Activated CD8-positive, alpha-beta memory T cell treated with anti-CD3 and anti-CD28 coated beads, Interleukin-2, amount 50 U/mL, for 48 hours (primary cell): ENCODE results near the gene KCNJ6.

ENCODE experiments used
- DNase-seq: peaks from one replicate; pipeline ENCODE4 v3.0.0-alpha.2; 2020

Gene KCNJ6

GRCh38 chr21:37862536-37862935 is 53.7 kb downstream of the KCNJ6 start:
- no peak for DNase-seq

GRCh38 chr21:37861561-37861960 is 54.7 kb downstream of the KCNJ6 start:
- no peak for DNase-seq

DNA sequence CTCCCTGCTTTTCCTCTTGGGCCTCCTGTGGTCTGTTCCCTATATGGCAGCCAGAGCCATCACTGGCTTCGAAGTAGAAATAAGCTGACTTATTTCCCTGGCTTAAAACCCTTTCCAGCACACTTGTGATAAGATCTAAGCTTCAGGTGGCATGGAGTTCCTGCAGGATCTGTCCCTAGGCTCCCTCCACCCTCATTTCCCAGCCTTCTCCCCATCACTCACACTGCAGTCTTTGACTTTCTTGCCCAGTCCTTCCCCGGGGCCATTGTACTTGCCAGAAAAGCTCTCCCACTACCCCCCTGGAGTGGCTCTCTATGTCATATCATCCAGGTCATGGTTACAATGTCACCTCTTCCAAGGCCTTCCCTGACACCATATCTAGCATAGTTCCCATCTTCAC is 55.8 kb downstream of the KCNJ6 start:
- DNase-seq, result no peak

DNA sequence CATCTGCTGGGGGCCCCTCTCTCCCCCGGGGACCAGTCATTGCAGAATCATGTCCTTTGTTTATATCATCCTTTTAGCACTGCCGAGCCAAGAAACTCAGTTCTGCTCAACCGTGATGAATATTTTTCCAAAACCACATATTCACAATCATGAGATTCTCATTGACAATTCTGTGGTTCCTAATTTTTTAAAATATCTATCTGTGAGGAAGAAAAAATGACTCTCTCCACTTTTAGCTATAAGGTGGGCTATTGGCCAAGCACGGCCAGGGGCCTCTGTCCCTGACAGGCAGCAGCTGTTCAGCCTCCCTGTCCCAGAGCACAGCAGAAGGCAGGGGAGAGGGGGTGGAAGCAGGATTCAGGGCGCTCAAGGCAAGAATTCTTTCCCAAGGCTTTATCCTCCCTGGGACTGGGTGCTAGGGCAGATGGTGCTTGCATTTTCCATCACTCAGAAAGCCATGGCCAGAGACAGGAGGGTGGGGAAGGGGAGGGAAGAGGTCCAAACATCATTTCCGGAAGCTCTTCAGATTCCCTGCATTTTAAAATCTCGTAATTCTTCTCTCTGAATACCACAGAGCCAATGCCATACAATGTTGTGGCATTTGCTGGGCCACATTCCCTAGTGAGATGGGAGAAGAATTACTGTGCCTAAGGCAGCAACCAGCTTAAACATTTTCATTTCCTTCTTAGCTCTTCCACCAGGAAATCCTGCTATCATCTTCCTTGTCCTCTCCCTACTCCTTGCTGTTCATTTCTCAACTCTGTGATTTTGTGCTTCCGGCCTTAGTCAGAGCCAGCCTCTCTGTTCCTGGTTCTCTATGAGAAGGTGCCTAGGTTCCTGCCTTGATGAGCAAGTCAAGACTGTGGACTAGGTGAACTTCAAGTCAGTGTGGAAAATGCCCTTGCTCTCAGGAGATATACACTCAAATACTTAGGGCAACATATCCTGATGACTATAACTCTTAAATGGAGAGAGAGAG is 60.3 kb downstream of the KCNJ6 start:
- no peak for DNase-seq

DNA sequence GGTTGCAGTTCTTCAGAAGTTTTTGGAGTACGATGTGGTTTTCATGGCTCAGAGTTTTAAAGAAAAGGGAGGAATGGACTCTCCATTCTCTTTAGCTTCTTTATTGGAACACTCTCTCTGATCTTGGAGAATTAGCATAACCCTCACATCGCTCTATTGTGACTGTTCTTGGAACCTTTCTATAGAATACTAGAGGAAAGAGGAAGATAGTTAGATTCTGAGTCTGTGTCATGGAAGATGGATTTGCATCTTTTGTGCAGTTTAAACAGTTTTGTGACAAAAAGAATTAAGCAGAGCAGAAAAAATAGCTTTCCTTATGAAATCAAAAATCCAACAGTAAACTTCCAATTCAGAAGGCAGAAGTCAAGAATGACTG is 61.0 kb downstream of the KCNJ6 start:
- DNase-seq, result no peak

GRCh38 chr21:37849506-37850102 is 66.7 kb downstream of the KCNJ6 start:
- no peak for DNase-seq

- DNase-seq, result no peak
Observed at GRCh38 chr21:37848721-37849490, 67.4 kb downstream of the KCNJ6 start.

DNA sequence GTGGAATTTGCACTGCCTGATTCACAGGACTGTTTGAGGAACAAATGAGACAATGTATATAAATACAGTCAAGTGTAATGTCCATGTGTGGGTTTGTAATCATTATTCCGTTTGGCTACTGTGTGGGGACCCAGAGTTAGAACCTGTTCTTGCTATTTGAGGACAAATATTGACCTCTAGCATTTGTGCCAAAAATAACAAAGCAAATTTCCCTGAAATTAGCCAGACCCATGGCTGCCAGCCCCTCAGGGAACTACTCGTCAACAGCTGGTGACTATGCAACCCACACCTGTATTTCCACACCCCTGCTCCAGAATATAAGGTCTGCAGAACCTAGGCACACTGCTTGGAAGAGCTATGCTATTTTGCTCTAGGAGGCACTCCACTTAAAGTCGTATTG is 70.7 kb downstream of the KCNJ6 start:
- DNase-seq, result no peak

GRCh38 chr21:37843191-37843590 is 73.1 kb downstream of the KCNJ6 start:
- no peak for DNase-seq

- DNase-seq, result no peak
Observed at GRCh38 chr21:37842163-37842919, 73.9 kb downstream of the KCNJ6 start.

DNA sequence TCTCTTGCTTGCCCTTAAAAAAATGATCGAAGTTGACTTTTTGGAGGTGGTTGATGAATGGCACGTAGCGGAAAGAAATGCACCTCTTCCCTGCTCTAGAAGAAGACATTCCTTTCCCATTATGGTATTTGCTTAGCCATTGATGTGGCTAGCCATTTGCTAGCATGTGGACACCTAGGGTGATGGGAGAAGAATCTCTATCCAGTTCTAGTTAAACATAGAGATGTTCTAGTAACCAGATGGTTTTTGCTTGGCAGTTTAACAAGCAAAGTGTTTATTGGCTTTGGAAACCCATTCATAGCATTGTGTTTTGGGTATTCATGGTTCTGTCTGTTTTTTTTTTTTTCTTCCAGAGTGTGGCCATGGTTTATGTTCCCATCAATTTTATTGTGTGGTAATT is 78.9 kb downstream of the KCNJ6 start:
- DNase-seq, result no peak

DNA sequence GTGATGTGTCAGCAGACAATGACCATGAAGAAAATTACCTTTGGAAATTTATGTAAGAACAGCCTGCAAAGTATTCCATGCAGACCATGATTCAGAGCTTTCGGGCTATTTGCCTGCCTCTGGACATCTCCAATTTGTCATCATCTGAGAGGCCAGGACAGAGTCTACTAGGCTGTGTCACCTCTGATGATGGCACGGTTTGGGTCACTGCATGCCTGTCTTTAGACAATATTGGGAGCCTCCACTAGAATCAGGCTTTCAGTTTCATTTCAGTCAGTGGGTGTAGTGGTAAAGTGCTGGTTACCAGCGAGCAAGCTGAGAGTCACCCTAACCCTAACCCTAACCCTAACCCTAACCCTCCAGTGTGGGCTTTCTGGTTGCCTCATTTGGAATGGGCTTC is 80.8 kb downstream of the KCNJ6 start:
- DNase-seq, result no peak

DNA sequence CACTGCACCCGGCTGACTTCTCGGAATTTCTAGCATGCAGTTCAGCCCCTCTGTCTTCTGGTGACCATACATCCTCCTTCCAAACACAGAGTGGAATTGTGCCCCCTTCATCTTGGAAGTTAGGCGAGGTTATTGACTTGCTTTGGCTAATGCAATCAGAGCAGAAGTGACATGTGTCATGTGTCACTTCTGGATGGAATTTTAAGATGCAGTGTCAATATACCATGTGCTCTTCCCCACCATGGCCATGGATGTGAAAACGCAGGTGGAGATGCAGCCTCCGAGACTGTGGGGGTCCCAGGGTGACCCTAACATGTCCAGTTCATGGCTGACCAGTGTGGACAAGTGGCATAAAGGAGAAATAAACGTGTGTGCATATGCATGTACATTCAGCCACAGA is 83.0 kb downstream of the KCNJ6 start:
- no peak for DNase-seq

DNA sequence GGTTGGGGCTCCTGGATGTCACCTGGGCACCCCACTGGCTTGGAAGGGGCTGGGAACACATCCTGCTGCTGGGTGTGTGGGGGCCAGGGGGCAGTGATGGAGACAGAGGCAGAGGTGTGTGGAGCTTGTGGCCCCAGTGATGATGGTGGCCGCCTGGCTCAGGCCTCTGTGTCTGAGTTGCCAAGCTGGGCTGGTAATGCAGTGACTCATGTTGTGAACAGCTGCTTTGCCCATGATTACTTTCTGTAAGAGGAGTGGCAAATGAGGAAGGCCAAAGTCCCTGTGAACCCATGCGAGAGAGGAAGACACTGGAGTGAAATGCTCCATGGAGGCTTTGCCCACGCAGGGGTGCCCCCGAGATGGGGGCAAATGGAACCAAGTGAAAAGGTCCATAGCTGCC is 86.8 kb downstream of the KCNJ6 start:
- DNase-seq, result no peak

- DNase-seq, result no peak
Observed at GRCh38 chr21:37828991-37829390, 87.3 kb downstream of the KCNJ6 start.

GRCh38 chr21:37828556-37828955 is 87.7 kb downstream of the KCNJ6 start:
- no peak for DNase-seq

- no peak for DNase-seq
Observed at GRCh38 chr21:37827913-37828312, 88.3 kb downstream of the KCNJ6 start.

DNA sequence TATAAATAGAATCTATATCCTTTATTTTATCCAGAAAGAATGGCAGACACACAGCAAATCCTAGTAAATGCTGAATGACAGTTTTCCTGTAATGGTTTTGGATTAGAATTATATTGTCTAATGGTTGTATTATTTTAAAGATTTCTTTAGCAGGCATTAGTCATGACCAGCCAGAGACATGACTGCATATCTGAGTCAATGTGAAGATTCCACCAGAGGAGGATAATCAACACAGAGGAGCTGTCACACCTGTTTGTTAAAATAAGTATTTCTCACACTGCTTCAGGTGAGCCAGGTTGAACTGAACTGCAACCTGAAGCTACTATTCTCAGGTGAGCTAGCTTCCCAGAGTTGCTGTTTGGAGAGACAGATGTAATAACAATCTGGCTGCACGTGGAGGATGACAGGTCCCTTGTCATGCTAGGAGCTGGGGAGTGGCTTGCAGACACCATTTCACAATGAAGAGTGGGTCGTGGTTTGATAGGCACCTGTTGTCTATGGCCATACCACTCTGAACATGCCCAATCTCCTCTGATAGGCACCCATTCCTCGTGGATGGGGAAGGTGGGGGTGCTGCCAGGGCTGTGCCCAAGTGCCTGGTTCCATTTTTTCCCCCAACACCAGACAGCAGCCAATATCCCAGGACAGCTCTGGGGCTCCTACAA is 94.3 kb downstream of the KCNJ6 start:
- no peak for DNase-seq

DNA sequence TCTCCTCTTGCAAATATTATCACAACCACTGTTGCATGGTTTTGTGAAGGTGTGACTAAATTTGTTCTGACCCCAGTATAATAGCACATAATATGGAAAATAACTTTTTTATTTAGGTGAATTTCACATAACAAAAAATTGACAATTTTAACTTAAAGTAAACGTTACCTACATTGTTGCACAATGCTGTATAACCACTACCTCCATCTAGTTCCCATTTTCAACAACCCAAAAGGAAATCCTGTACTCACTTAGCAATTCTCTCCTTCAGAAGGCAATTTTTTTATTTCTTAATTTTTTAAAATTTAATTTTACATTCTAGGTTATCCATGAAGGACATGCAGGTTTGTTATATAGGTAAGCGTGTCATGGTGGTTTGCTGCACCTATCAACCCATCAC is 95.2 kb downstream of the KCNJ6 start:
- DNase-seq, result no peak

GRCh38 chr21:37819372-37819771 is 96.9 kb downstream of the KCNJ6 start:
- no peak for DNase-seq

GRCh38 chr21:37817242-37817641 is 99.0 kb downstream of the KCNJ6 start:
- no peak for DNase-seq

GRCh38 chr21:37815893-37816292 is 100.4 kb downstream of the KCNJ6 start:
- no peak for DNase-seq
